OCI-LY7 (cell line): ENCODE measurements around the gene VIT. TPM values are rescaled to one million over a fixed set of nuclear protein-coding genes. Genes with fewer than 3 reads are reported as not detected.

Experiments
- BruUV-seq: library from RNA; stranded (reverse); fragments of 400-500 nt; replicated peaks from 2 replicates; lab custom pipeline; 2021; lab: Mats Ljungman, UMichigan
- CTCF ChIA-PET: fragments of 300-600 bp; sonication (Branson Sonifier 250); formaldehyde crosslinking; loops from one replicate; lab custom pipeline; 2022; ENCODE audit warnings: antibody characterized with exemption; ENCODE audit not compliant: unreplicated experiment; lab: Charles Lee
- POLR2A ChIA-PET: fragments of 300-600 bp; sonication (Branson Sonifier 250); formaldehyde crosslinking; loops from one replicate; lab custom pipeline; 2022; ENCODE audit warnings: antibody characterized with exemption; lab: Charles Lee
- DNase-seq: peaks from one replicate; pipeline ENCODE4 v3.0.0-alpha.2; 2015; ENCODE audit warnings: low spot score
- H2AFZ ChIP-seq: fragments of 200-600 bp; sonication (generic), shearing (Covaris generic); 2 replicates; pipeline ENCODE4 v1.6.1; 2014; ENCODE audit warnings: mild to moderate bottlenecking, antibody characterized with exemption, low read length, moderate library complexity
- H3K27ac ChIP-seq: fragments of 200-600 bp; sonication (generic); 2 replicates; pipeline ENCODE4 v1.5.1; 2014; ENCODE audit warnings: mixed run types, low read depth, mild to moderate bottlenecking, moderate library complexity, low read length, inconsistent platforms; ENCODE audit not compliant: poor library complexity, severe bottlenecking
- H3K36me3 ChIP-seq: fragments of 200-600 bp; sonication (generic); 2 replicates; pipeline ENCODE4 v1.6.1; 2014; ENCODE audit warnings: mild to moderate bottlenecking, antibody characterized with exemption, low read length, moderate library complexity, mixed read lengths; ENCODE audit not compliant: insufficient read depth
- H3K4me1 ChIP-seq: fragments of 200-600 bp; sonication (generic); 2 replicates; pipeline ENCODE4 v1.5.1; 2014; ENCODE audit warnings: mild to moderate bottlenecking, low read length; ENCODE audit not compliant: insufficient read depth, poor library complexity, severe bottlenecking
- H3K4me2 ChIP-seq: fragments of 200-600 bp; sonication (generic); 2 replicates; pipeline ENCODE4 v1.6.1; 2014; ENCODE audit warnings: mild to moderate bottlenecking, low read length
- H3K4me3 ChIP-seq: fragments of 200-600 bp; sonication (generic); 2 replicates; pipeline ENCODE4 v1.5.1; 2014; ENCODE audit warnings: mild to moderate bottlenecking, low read depth, low read length; ENCODE audit not compliant: poor library complexity, severe bottlenecking
- H3K79me2 ChIP-seq: fragments of 200-600 bp; sonication (generic); 2 replicates; pipeline ENCODE4 v1.6.1; 2016; ENCODE audit warnings: low read depth, mild to moderate bottlenecking, low read length, moderate library complexity, mixed read lengths; ENCODE audit not compliant: insufficient read depth
- H3K9me2 ChIP-seq: fragments of 200-600 bp; sonication (generic); 2 replicates; pipeline ENCODE4 v1.6.1; 2016; ENCODE audit warnings: mild to moderate bottlenecking, low read length, mixed read lengths; ENCODE audit not compliant: insufficient read depth
- H3K9me3 ChIP-seq: fragments of 200-600 bp; sonication (generic); 2 replicates; pipeline ENCODE4 v1.6.1; 2014; ENCODE audit warnings: mild to moderate bottlenecking, mixed run types, low read length, mixed read lengths
- H4K20me1 ChIP-seq: fragments of 200-600 bp; sonication (generic); 2 replicates; pipeline ENCODE4 v1.6.1; 2014; ENCODE audit warnings: mild to moderate bottlenecking, antibody characterized with exemption, low read length, moderate library complexity, mixed read lengths; ENCODE audit not compliant: insufficient read depth
- CTCF ChIP-seq: fragments of 200-600 bp; sonication (generic); conservative IDR thresholded peaks from 2 replicates; pipeline ENCODE4 v1.5.1; 2014; ENCODE audit warnings: mild to moderate bottlenecking, antibody characterized with exemption, low read length, moderate library complexity, mixed read lengths
- EZH2phosphoT487 ChIP-seq: fragments of 200-600 bp; sonication (generic); IDR thresholded peaks from 2 replicates; pipeline ENCODE4 v1.6.1; 2018; ENCODE audit warnings: low read depth, borderline replicate concordance, mild to moderate bottlenecking, mixed run types, antibody characterized with exemption, low read length, moderate library complexity, mixed read lengths
- intact Hi-C: fragments of 100-400 bp; cut with micrococcal nuclease; formaldehyde crosslinking; loops from one replicate; pipeline ENCODE4 v1.10.0; 2022; ENCODE audit not compliant: unreplicated experiment
- total RNA-seq, 2 experiments: library from RNA; depleted of rRNA in 1 of 2; stranded (reverse); fragments of >200 nt in 1 of 2; shearing (Covaris generic) in 1 of 2; gene quantifications; 2 replicates each; pipeline ENCODE4 v1.2.3, GENCODE V29; 2014 to 2022

VIT gene
- total RNA-seq, 2 experiments from 2014 or later: not detected

GRCh38 chr2:36831185-36831584 lies 134.7 kb downstream of the VIT start:
- TF ChIP-seq CTCF: no peak
- no peak for TF ChIP-seq EZH2phosphoT487
- H4K20me1 ChIP-seq: no peaks in the 10 kb centered on the region
- no peak overlapping the region for H2AFZ ChIP-seq
- no peaks in the 10 kb centered on the region for H3K9me2 ChIP-seq
- BruUV-seq: no TSS peak
- intact Hi-C loops: no loop called here
- H3K4me2 ChIP-seq: no peak overlapping the region
- no peak for DNase-seq
- H3K9me3 ChIP-seq: no peaks in the 10 kb centered on the region
- H3K4me3 ChIP-seq: no peak overlapping the region
- POLR2A ChIA-PET: interaction anchor here (0.6 kb wide), 2 partner anchors 34 to 97 kb away, joined by 4 to 6 read pairs; no protein-coding TSS in a partner anchor
- CTCF ChIA-PET: no interaction called here
- H3K79me2 ChIP-seq: no peaks in the 10 kb centered on the region
- no peak overlapping the region for H3K27ac ChIP-seq
- no peaks in the 10 kb centered on the region for H3K4me1 ChIP-seq
- no peaks in the 10 kb centered on the region for H3K36me3 ChIP-seq

GRCh38 chr2:36834203-36834602 lies 137.7 kb downstream of the VIT start:
- intact Hi-C loops: no loop called here

More at GRCh38 chr2:36834203-36834602, 137.7 kb downstream of the VIT start:
- BruUV-seq: no TSS peak
- no peaks in the 10 kb centered on the region for H3K9me3 ChIP-seq
- CTCF ChIA-PET: no interaction called here
- H2AFZ ChIP-seq: no peak overlapping the region
- POLR2A ChIA-PET: no interaction called here
- no peaks in the 10 kb centered on the region for H3K9me2 ChIP-seq
- no peak overlapping the region for H3K4me2 ChIP-seq
- no peak overlapping the region for H3K27ac ChIP-seq
- no peak overlapping the region for H3K4me3 ChIP-seq
- TF ChIP-seq CTCF (no peak), EZH2phosphoT487 (no peak)
- DNase-seq: no peak
- H4K20me1 ChIP-seq: no peaks in the 10 kb centered on the region
- H3K79me2 ChIP-seq: no peaks in the 10 kb centered on the region
- no peaks in the 10 kb centered on the region for H3K4me1 ChIP-seq
- no peaks in the 10 kb centered on the region for H3K36me3 ChIP-seq
